HCT116 (cell line): ENCODE results near the gene MED26. TPM values are rescaled to one million over a fixed set of nuclear protein-coding genes. Genes with fewer than 3 reads are reported as not detected.

ENCODE experiments used
- ATAC-seq: fragments of 200-7000 bp; cut with Tn5 transposase; 2 replicates; pipeline ENCODE4 v1.9.1; 2020; ENCODE audit warnings: mild to moderate bottlenecking, moderate library complexity
- BruUV-seq: library from RNA; stranded (reverse); fragments of 400-500 nt; replicated peaks from 2 replicates; lab custom pipeline; 2021; lab: Mats Ljungman, UMichigan
- CTCF ChIA-PET: fragments of 300-600 bp; sonication (Branson Sonifier 250); formaldehyde crosslinking; loops from one replicate; lab custom pipeline; 2021; ENCODE audit warnings: antibody characterized with exemption; lab: Charles Lee
- POLR2A ChIA-PET: fragments of 300-600, 350-600 bp; sonication (Branson Sonifier 250); formaldehyde crosslinking; loops from one replicate; lab custom pipeline; 2021; ENCODE audit warnings: antibody characterized with exemption; lab: Charles Lee
- RAD21 ChIA-PET, 2 experiments: fragments of 300-600 bp; sonication (Branson Sonifier 250); formaldehyde crosslinking; loops; one replicate each; lab custom pipeline; 2023; ENCODE audit warnings: low total read pairs in 2 of 2; ENCODE audit not compliant: uncharacterized antibody in 2 of 2, unreplicated experiment in 2 of 2, low non-redundant PET in 1 of 2; lab: Charles Lee
- DNase-seq: peaks from one replicate; pipeline ENCODE4 v3.0.0-alpha.2; 2010; ENCODE audit warnings: low read depth, low spot score
- H2AFZ ChIP-seq: fragments of 200-600 bp; shearing (Covaris generic), sonication (generic); 2 replicates; pipeline ENCODE4 v1.6.1; 2017; ENCODE audit warnings: low read depth, mixed run types, mixed read lengths, antibody characterized with exemption, low read length; ENCODE audit not compliant: poor library complexity, severe bottlenecking
- H3K27ac ChIP-seq: 2 replicates; pipeline ENCODE4 v1.5.1; 2012; ENCODE audit warnings: low read depth, low read length
- H3K27me3 ChIP-seq: fragments of 200-600 bp; sonication (generic); 2 replicates; pipeline ENCODE4 v1.6.1; 2016; ENCODE audit warnings: mixed run types, low read length, mixed read lengths; ENCODE audit not compliant: insufficient read depth
- H3K36me3 ChIP-seq, 2 experiments: fragments of 200-500 bp in 1 of 2; fragments of 200-600 bp in 1 of 2; sonication (Bioruptor generic) in 1 of 2; sonication (generic) in 1 of 2; 2 replicates each; pipeline versions ENCODE4 v1.5.1 to v1.6.1; 2014 to 2016; ENCODE audit warnings: low read length in 2 of 2, inconsistent platforms in 1 of 2, mixed read lengths in 1 of 2, mixed run types in 1 of 2; ENCODE audit not compliant: insufficient read depth in 2 of 2, control insufficient read depth in 1 of 2
- H3K4me1 ChIP-seq, 2 experiments: fragments of 200-600 bp in 1 of 2; sonication (generic) in 1 of 2; 2 replicates each; pipeline versions ENCODE4 v1.5.1 to v1.6.1; 2012 to 2017; ENCODE audit warnings: low read length in 2 of 2, inconsistent platforms in 1 of 2, mild to moderate bottlenecking in 1 of 2, mixed read lengths in 1 of 2, mixed run types in 1 of 2, moderate library complexity in 1 of 2; ENCODE audit not compliant: insufficient read depth in 2 of 2, control insufficient read depth in 1 of 2
- H3K4me2 ChIP-seq: fragments of 200-600 bp; sonication (generic); 2 replicates; pipeline ENCODE4 v1.6.1; 2017; ENCODE audit warnings: mixed run types, low read length, mixed read lengths
- H3K4me3 ChIP-seq, 2 experiments: fragments of 200-600 bp in 1 of 2; sonication (generic) in 1 of 2; replicated peaks in 1 of 2; 2 replicates each; pipeline ENCODE4 v1.5.1; 2011 to 2016; ENCODE audit warnings: low read length in 2 of 2, control low read depth in 1 of 2, low read depth in 1 of 2, mild to moderate bottlenecking in 1 of 2, mixed read lengths in 1 of 2, mixed run types in 1 of 2
- H3K79me2 ChIP-seq: fragments of 200-600 bp; sonication (generic); 2 replicates; pipeline ENCODE4 v1.6.1; 2017; ENCODE audit warnings: mild to moderate bottlenecking, mixed run types, low read length, moderate library complexity, mixed read lengths; ENCODE audit not compliant: insufficient read depth
- H3K9ac ChIP-seq: fragments of 200-600 bp; sonication (generic); 2 replicates; pipeline ENCODE4 v1.6.1; 2016; ENCODE audit warnings: low read length, mixed read lengths
- H3K9me2 ChIP-seq: fragments of 200-600 bp; sonication (generic), shearing (Covaris generic); 2 replicates; pipeline ENCODE4 v1.6.1; 2017; ENCODE audit warnings: mixed run types, mild to moderate bottlenecking, moderate library complexity; ENCODE audit not compliant: insufficient read depth
- H3K9me3 ChIP-seq, 2 experiments: fragments of 200-500 bp in 1 of 2; fragments of 200-600 bp in 1 of 2; sonication (Bioruptor generic) in 1 of 2; sonication (generic) in 1 of 2; 2 replicates each; pipeline ENCODE4 v1.6.1; 2014 to 2017; ENCODE audit warnings: low read length in 2 of 2, mixed read lengths in 2 of 2, inconsistent platforms in 1 of 2, low read depth in 1 of 2, mild to moderate bottlenecking in 1 of 2, mixed run types in 1 of 2, moderate library complexity in 1 of 2; ENCODE audit not compliant: control insufficient read depth in 1 of 2, insufficient read depth in 1 of 2
- H4K20me1 ChIP-seq: fragments of 200-600 bp; sonication (generic), shearing (Covaris generic); 2 replicates; pipeline ENCODE4 v1.6.1; 2017; ENCODE audit warnings: mixed run types, mild to moderate bottlenecking, moderate library complexity; ENCODE audit not compliant: insufficient read depth
- CBX3 ChIP-seq: IDR thresholded peaks from 2 replicates; pipeline ENCODE4 v1.6.1; 2012; ENCODE audit warnings: low read depth
- CEBPB ChIP-seq: IDR thresholded peaks from 2 replicates; pipeline ENCODE4 v1.6.1; 2012; ENCODE audit warnings: low read depth
- EGR1 ChIP-seq: IDR thresholded peaks from 2 replicates; pipeline ENCODE4 v1.6.1; 2012; ENCODE audit warnings: low read depth
- ELF1 ChIP-seq: IDR thresholded peaks from 2 replicates; pipeline ENCODE4 v1.6.1; 2012; ENCODE audit warnings: low read depth, borderline replicate concordance
- FOSL1 ChIP-seq: IDR thresholded peaks from 2 replicates; pipeline ENCODE4 v1.6.1; 2012; ENCODE audit warnings: low read depth
- POLR2A ChIP-seq: IDR thresholded peaks from 2 replicates; pipeline ENCODE4 v1.7.0; 2011; ENCODE audit warnings: borderline replicate concordance; ENCODE audit not compliant: insufficient read depth, insufficient read length; ENCODE audit errors: extremely low read depth
- POLR2AphosphoS5 ChIP-seq: IDR thresholded peaks from 2 replicates; pipeline ENCODE4 v1.6.1; 2011; ENCODE audit warnings: mild to moderate bottlenecking, low read depth, low read length, moderate library complexity
- RAD21 ChIP-seq: IDR thresholded peaks from 2 replicates; pipeline ENCODE4 v1.6.1; 2012; ENCODE audit warnings: low read depth, mild to moderate bottlenecking
- REST ChIP-seq: IDR thresholded peaks from 2 replicates; pipeline ENCODE4 v1.6.1; 2012; ENCODE audit warnings: low read depth
- SIN3A ChIP-seq: IDR thresholded peaks from 2 replicates; pipeline ENCODE4 v1.6.1; 2012; ENCODE audit warnings: low read depth
- SP1 ChIP-seq: IDR thresholded peaks from 2 replicates; pipeline ENCODE4 v1.6.1; 2012; ENCODE audit warnings: low read depth
- SRF ChIP-seq: IDR thresholded peaks from 2 replicates; pipeline ENCODE4 v1.6.1; 2012; ENCODE audit warnings: low read depth
- YY1 ChIP-seq: IDR thresholded peaks from 2 replicates; pipeline ENCODE4 v1.6.1; 2011; ENCODE audit warnings: low read length, low read depth, moderate library complexity, mild to moderate bottlenecking; ENCODE audit not compliant: insufficient replicate concordance; ENCODE audit errors: extremely low read depth
- ZFX ChIP-seq: fragments of 450-650 bp; IDR thresholded peaks from 2 replicates; pipeline ENCODE4 v1.6.1; 2017
- ZNF274 ChIP-seq: fragments of 200-500 bp; sonication (Bioruptor generic); IDR thresholded peaks from 2 replicates; pipeline ENCODE4 v1.6.1; 2014; ENCODE audit warnings: mild to moderate bottlenecking, low read depth, low read length, inconsistent platforms
- intact Hi-C: fragments of 100-400 bp; cut with micrococcal nuclease; formaldehyde crosslinking; loops from 2 replicates; pipeline ENCODE4 v1.10.0; 2022
- total RNA-seq: library from RNA; stranded (reverse); gene quantifications from one replicate; pipeline ENCODE4 v1.2.1, GENCODE V29; 2021; ENCODE audit not compliant: unreplicated experiment
- TF ChIP-seq, protein P1 (sequence below): IDR thresholded peaks from 2 replicates; pipeline ENCODE4 v1.6.1; 2011; ENCODE audit warnings: mild to moderate bottlenecking, low read length, moderate library complexity; ENCODE audit not compliant: insufficient replicate concordance; ENCODE audit errors: extremely low read depth
- TF ChIP-seq, protein P2 (sequence below): IDR thresholded peaks from 2 replicates; pipeline ENCODE4 v1.6.1; 2012

Gene MED26
- total RNA-seq, 1 experiment from 2014 or later: 13.3 TPM

DNA sequence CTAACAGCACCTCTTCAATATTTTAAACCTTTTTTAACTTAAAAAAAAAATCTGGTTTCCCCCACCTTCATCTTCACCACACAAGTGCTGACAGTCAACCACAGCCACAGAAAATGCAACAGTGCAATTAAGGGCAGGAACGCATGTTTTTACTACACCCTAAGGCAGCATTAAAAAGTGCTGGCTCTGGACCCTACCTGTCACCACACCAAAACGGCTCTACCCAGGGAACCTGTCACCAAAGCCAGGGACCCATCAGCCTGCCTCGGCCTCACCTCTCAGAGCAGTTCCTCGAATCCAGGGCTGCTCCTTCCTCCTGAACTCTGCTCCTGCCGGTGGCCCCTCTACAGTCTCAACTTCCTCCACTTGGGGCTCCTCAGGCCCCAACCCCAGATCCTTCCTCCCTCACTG is 33.3 kb downstream of the MED26 start:
- no peak overlapping the region for H3K27ac ChIP-seq
- no peak for ATAC-seq
- no peak overlapping the region for H3K9ac ChIP-seq
- no peaks in the 10 kb centered on the region for H3K27me3 ChIP-seq
- peaks cover 100% of the 10 kb centered on the region for H3K79me2 ChIP-seq
- H2AFZ ChIP-seq: no peak overlapping the region
- H3K4me1 ChIP-seq: peaks cover 6 to 18% of the 10 kb centered on the region in 2 experiments; a peak in 3 of 4 replicates
- H3K9me2 ChIP-seq: no peaks in the 10 kb centered on the region
- H3K36me3 ChIP-seq: no peaks in the 10 kb centered on the region
- RAD21 ChIA-PET: no interaction called here
- no peak overlapping the region for H3K4me2 ChIP-seq
- intact Hi-C loops: no loop called here
- POLR2A ChIA-PET: no interaction called here
- CTCF ChIA-PET: no interaction called here
- no peak overlapping the region for H3K4me3 ChIP-seq
- BruUV-seq: no TSS peak
- no peak for DNase-seq
- H3K9me3 ChIP-seq: no peaks in the 10 kb centered on the region
- no peak for TF ChIP-seq ELF1
- no peak for TF ChIP-seq CBX3
- no peak for TF ChIP-seq POLR2AphosphoS5
- no peak for TF ChIP-seq FOSL1
- TF ChIP-seq YY1: no peak
- no peak for TF ChIP-seq SP1
- TF ChIP-seq, protein P1, sequence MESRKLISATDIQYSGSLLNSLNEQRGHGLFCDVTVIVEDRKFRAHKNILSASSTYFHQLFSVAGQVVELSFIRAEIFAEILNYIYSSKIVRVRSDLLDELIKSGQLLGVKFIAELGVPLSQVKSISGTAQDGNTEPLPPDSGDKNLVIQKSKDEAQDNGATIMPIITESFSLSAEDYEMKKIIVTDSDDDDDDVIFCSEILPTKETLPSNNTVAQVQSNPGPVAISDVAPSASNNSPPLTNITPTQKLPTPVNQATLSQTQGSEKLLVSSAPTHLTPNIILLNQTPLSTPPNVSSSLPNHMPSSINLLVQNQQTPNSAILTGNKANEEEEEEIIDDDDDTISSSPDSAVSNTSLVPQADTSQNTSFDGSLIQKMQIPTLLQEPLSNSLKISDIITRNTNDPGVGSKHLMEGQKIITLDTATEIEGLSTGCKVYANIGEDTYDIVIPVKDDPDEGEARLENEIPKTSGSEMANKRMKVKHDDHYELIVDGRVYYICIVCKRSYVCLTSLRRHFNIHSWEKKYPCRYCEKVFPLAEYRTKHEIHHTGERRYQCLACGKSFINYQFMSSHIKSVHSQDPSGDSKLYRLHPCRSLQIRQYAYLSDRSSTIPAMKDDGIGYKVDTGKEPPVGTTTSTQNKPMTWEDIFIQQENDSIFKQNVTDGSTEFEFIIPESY: no peak
- TF ChIP-seq RAD21: no peak
- TF ChIP-seq CEBPB: no peak
- TF ChIP-seq POLR2A: no peak
- TF ChIP-seq EGR1: no peak
- TF ChIP-seq, protein P2, sequence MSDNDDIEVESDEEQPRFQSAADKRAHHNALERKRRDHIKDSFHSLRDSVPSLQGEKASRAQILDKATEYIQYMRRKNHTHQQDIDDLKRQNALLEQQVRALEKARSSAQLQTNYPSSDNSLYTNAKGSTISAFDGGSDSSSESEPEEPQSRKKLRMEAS: no peak
- no peak for TF ChIP-seq SIN3A
- no peak for TF ChIP-seq SRF
- TF ChIP-seq ZFX: no peak
- TF ChIP-seq REST: no peak
- no peak for TF ChIP-seq ZNF274
- TF ChIP-seq, all 23 proteins: peak for 0
- H4K20me1 ChIP-seq: peaks cover 4% of the 10 kb centered on the region; the same call in 1 of the 2 replicates
